ENCODE results near the gene PA2G4. TPM values are rescaled to one million over a fixed set of nuclear protein-coding genes. Genes with fewer than 3 reads are reported as not detected.

PA2G4 gene
- total RNA-seq, 4 donors from 2014 or later = 79.6 to 104 (median 93.5) TPM

DNA sequence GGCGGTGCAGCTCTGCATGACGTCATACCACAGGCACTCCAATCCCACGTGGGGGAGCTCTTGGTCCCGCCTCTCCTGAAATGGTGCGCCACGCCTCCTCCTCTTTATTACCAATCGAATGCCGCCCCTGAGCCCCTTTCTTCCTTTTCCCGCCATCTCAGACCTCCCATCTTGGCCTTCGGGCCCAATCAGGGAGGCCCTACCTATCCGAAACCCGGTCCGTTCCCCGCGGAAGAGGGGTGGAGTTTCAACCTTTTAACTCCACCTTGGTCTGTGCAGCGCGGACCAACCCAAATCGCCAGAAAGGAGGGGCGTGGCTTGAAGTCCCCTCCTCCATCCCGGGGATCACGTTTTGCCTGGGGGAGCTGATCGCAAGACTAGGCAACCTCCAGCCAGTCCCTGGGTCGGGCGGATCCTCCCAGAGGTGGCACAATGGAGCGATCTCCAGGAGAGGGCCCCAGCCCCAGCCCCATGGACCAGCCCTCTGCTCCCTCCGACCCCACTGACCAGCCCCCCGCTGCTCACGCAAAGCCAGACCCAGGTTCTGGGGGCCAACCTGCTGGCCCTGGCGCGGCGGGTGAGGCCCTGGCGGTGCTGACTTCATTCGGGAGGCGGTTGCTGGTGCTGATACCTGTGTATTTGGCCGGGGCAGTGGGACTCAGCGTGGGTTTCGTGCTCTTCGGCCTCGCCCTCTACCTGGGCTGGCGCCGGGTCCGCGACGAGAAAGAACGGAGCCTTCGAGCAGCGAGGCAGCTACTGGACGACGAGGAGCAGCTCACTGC, 23.7 kb downstream of the PA2G4 start, which contains the start of gene ESYT1:
ESYT1 (plus strand) TSS at position 380 of the 782 bp plus-strand sequence; CDS start at position 433, 53 bp downstream.
- DNase-seq (ENCODE audit: low spot score in 2 of 2) = peak; percentile 98 to 99
- TF ChIP-seq EP300 (IDR thresholded peaks at IDR 0.05) = peak; percentile 64 to 98
- TF ChIP-seq CTCF (IDR thresholded peaks at IDR 0.05) = peak in 1 of 5 experiments; percentile 37
- peak; percentile 92 to 98 for TF ChIP-seq POLR2A (IDR thresholded peaks at IDR 0.05)
- WGBS, 2 donors = 0 to 2% methylated on average over 16 to 26 of the region's 49 CpGs
- peaks cover 6 to 38% (median 24%) of the 10 kb centered on the region in 3 donors for H3K36me3 ChIP-seq
- H3K9me3 ChIP-seq = no peaks in the 10 kb centered on the region
- H3K4me1 ChIP-seq = peaks cover 5 to 32% (median 24%) of the 10 kb centered on the region in 4 donors
- peak within 1 kb of the TSS; percentile 86 to 93 (median 92) for H3K27ac ChIP-seq
- H3K27me3 ChIP-seq = no peaks in the 10 kb centered on the region
- peak within 1 kb of the TSS; percentile 56 to 87 (median 76) for H3K4me3 ChIP-seq

DNA sequence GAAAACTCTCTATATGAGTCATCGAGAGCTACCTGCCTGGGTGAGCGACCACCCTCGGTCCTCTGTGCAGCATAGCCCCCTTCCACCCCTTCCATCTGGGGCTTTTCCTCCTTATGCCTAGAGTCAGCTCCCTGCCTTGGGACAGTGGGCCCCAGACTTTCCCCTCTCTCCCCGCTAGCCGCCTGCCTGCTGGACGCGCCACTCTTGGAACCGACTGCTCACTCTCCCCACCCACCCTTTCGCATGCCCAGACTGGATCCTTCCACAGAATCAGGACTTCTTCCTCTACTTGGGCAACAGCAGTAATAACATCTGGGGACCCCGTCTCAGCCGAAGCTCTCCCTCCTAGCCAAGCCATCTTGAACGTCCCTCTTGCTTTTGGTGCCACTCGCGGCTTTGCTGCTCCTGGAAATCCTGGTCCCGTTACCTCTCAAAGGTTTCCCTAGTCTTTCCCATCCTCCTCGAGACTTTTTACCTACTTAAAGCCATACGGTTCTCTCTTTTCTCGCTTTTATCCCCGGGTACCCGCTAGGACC, 24.4 kb downstream of the PA2G4 start:
- H3K9me3 ChIP-seq = no peaks in the 10 kb centered on the region
- H3K27ac ChIP-seq = peak overlapping the region; percentile 86 to 92 (median 88)
- no peak for TF ChIP-seq CTCF (IDR thresholded peaks at IDR 0.05)
- no peak for TF ChIP-seq EP300 (IDR thresholded peaks at IDR 0.05)
- no peak for TF ChIP-seq POLR2A (IDR thresholded peaks at IDR 0.05)
- WGBS, 2 donors = 0 to 2% methylated on average over 19 of the region's 20 CpGs
- DNase-seq (ENCODE audit: low spot score in 2 of 2) = peak in 1 of 2 donors; percentile 30
- H3K36me3 ChIP-seq = peaks cover 6 to 39% (median 30%) of the 10 kb centered on the region in 3 donors
- H3K4me3 ChIP-seq = peak overlapping the region; percentile 56 to 87 (median 76)
- H3K4me1 ChIP-seq = peaks cover 5 to 32% (median 24%) of the 10 kb centered on the region in 4 donors
- no peaks in the 10 kb centered on the region for H3K27me3 ChIP-seq

GRCh38 chr12:56129206-56129941, 25.0 kb downstream of the PA2G4 start:
- no peaks in the 10 kb centered on the region for H3K27me3 ChIP-seq
- no peaks in the 10 kb centered on the region for H3K9me3 ChIP-seq
- DNase-seq (ENCODE audit: low spot score in 2 of 2) = peak in 1 of 2 donors; percentile 29
- H3K4me3 ChIP-seq = peak overlapping the region; percentile 56 to 87 (median 76)
- peaks cover 5 to 32% (median 24%) of the 10 kb centered on the region in 4 donors for H3K4me1 ChIP-seq
- TF ChIP-seq CTCF (IDR thresholded peaks at IDR 0.05) (no peak), EP300 (IDR thresholded peaks at IDR 0.05) (peak in 1 of 2 donors; percentile 65), POLR2A (IDR thresholded peaks at IDR 0.05) (peak in 1 of 2 donors; percentile 34)
- peaks cover 6 to 41% (median 36%) of the 10 kb centered on the region in 3 donors for H3K36me3 ChIP-seq
- peak overlapping the region; percentile 86 to 92 (median 88) for H3K27ac ChIP-seq
- WGBS, 2 donors = 2 to 3% methylated on average over 29 of the region's 29 CpGs

DNA sequence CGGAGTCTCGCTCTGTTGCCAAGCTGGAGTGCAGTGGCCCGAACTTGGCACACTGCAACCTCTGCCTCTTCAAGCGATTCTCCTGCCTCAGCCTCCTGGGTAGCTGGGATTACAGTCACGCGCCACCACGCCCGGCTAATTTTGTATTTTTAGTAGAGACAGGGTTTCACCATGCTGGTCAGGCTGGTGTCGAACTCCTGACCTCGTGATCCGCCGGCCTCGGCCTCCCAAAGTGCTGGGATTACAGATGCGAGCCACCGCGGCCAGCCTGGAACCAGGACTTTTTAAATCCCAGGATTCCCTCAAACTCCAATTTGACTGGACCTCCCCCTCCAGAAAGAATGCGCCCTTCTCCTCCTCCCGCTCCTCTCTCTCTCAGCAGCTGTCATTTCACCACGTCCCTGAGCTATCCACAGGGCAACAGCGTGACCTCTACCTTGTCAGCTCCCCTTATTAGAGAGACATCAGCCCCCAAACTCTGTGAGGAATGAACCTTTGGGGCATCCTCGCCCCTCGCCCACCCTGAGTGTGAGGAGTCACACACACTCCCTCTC, 25.7 kb downstream of the PA2G4 start:
- peak overlapping the region; percentile 56 to 87 (median 76) for H3K4me3 ChIP-seq
- no peaks in the 10 kb centered on the region for H3K9me3 ChIP-seq
- no peak for DNase-seq (ENCODE audit: low spot score in 2 of 2)
- TF ChIP-seq EP300 (IDR thresholded peaks at IDR 0.05) (no peak), POLR2A (IDR thresholded peaks at IDR 0.05) (no peak), CTCF (IDR thresholded peaks at IDR 0.05) (no peak)
- H3K27ac ChIP-seq = peak overlapping the region; percentile 86 to 92 (median 88)
- peaks cover 6 to 48% (median 36%) of the 10 kb centered on the region in 3 donors for H3K36me3 ChIP-seq
- peaks cover 5 to 32% (median 24%) of the 10 kb centered on the region in 4 donors for H3K4me1 ChIP-seq
- H3K27me3 ChIP-seq = no peaks in the 10 kb centered on the region
- WGBS, 2 donors = 59 to 65% methylated on average over 22 of the region's 22 CpGs

All from tibial nerve (tissue), 4 donors.